RWPE2 (cell line): ENCODE data around the gene ST6GALNAC2.

ENCODE experiments used
- ATAC-seq: fragments of 200-7000 bp; cut with Tn5 transposase; 3 replicates; pipeline ENCODE4 v1.9.1; 2021; ENCODE audit warnings: low read depth
- DNase-seq: peaks from one replicate; pipeline ENCODE4 v3.0.0-alpha.2; 2020; ENCODE audit warnings: low spot score
- H3K27ac ChIP-seq: fragments of 450-650 bp; 2 replicates; pipeline ENCODE4 v1.5.1; 2017; ENCODE audit warnings: mild to moderate bottlenecking; ENCODE audit not compliant: poor library complexity, severe bottlenecking
- H3K27me3 ChIP-seq: fragments of 250-450 bp; sonication (Bioruptor Pico); 2 replicates; pipeline ENCODE4 v1.5.1; 2021; ENCODE audit warnings: mild to moderate bottlenecking, moderate library complexity; ENCODE audit not compliant: insufficient read depth, poor library complexity, severe bottlenecking
- H3K36me3 ChIP-seq: fragments of 250-450 bp; sonication (Bioruptor Pico); 2 replicates; pipeline ENCODE4 v1.5.1; 2020; ENCODE audit warnings: low read depth, mild to moderate bottlenecking, moderate library complexity
- H3K4me1 ChIP-seq: fragments of 250-450 bp; sonication (Bioruptor Pico); 2 replicates; pipeline ENCODE4 v1.5.1; 2021; ENCODE audit warnings: mild to moderate bottlenecking, moderate library complexity; ENCODE audit not compliant: insufficient read depth, poor library complexity, severe bottlenecking
- H3K4me3 ChIP-seq: fragments of 250-450 bp; sonication (Bioruptor Pico); 2 replicates; pipeline ENCODE4 v1.5.1; 2021; ENCODE audit warnings: mild to moderate bottlenecking, moderate library complexity; ENCODE audit not compliant: severe bottlenecking
- H3K9me3 ChIP-seq: fragments of 250-450 bp; sonication (Bioruptor Pico); 2 replicates; pipeline ENCODE4 v1.5.1; 2021; ENCODE audit warnings: mild to moderate bottlenecking, moderate library complexity; ENCODE audit not compliant: severe bottlenecking
- CTCF ChIP-seq: fragments of 450-650 bp; IDR thresholded peaks from one replicate; pipeline ENCODE4 v1.5.1; 2017; ENCODE audit warnings: mild to moderate bottlenecking, moderate library complexity; ENCODE audit not compliant: poor library complexity, severe bottlenecking

ST6GALNAC2 gene

DNA sequence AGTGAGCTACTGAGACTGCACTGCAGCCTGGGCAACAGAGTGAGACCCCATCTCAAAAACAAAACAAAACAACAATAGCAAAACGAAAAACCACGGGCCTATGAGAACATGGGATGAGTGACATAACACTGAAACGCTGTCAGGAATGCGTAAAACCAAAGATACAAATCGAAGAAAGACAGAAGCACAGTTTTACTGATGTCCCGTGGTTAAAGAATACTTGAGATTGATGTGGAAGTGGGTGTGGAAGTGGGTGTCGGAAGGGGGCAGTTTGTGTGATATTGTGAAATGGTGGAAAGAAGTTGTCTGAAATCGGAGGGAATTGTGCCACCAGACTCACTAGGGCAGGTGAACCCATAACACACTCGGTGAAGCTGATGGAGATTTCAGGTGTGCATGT, 9.5 kb downstream of the ST6GALNAC2 start:
- Histone ChIP-seq H3K4me3 (no peak overlapping the region), H3K4me1 (peaks cover 36% of the 10 kb centered on the region), H3K27me3 (no peaks in the 10 kb centered on the region), H3K27ac (no peak overlapping the region), H3K36me3 (peaks cover 9% of the 10 kb centered on the region; the same call in 1 of the 2 replicates), H3K9me3 (no peaks in the 10 kb centered on the region)
- DNase-seq (no peak), ATAC-seq (no peak)
- no peak for TF ChIP-seq CTCF

GRCh38 chr17:76575570-76575969, 10.1 kb downstream of the ST6GALNAC2 start:
- peaks cover 9% of the 10 kb centered on the region; the same call in 1 of the 2 replicates for H3K36me3 ChIP-seq
- no peak for DNase-seq
- H3K27ac ChIP-seq, result no peak overlapping the region
- no peak for TF ChIP-seq CTCF
- no peaks in the 10 kb centered on the region for H3K27me3 ChIP-seq
- H3K4me1 ChIP-seq, result peaks cover 30% of the 10 kb centered on the region
- no peak overlapping the region for H3K4me3 ChIP-seq
- H3K9me3 ChIP-seq, result no peaks in the 10 kb centered on the region
- no peak for ATAC-seq

DNA sequence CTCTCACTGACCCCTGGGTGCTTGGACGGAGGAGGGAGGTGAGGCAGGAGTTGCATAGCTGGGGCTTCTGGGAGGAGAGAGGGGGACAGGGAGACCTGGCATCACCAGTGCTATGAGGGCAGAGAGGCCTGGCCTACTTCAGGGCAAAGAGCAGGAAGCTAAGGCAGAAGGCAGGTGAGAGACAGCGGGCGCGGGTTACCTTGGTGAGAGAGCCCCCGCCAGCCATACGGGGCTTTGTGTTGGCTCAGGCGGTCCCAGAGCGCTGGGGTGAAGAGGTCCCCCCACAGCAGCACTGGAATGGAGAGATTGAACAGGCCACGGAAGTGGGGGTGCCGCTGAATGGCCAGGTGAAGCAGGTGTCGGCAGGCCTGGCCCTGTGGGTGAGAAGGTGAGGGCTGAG, 11.5 kb downstream of the ST6GALNAC2 start:
- Histone ChIP-seq H3K27ac (no peak overlapping the region), H3K4me1 (peaks cover 16% of the 10 kb centered on the region), H3K4me3 (no peak overlapping the region), H3K36me3 (peaks cover 9% of the 10 kb centered on the region; the same call in 1 of the 2 replicates), H3K27me3 (no peaks in the 10 kb centered on the region), H3K9me3 (no peaks in the 10 kb centered on the region)
- no peak for ATAC-seq
- no peak for DNase-seq
- no peak for TF ChIP-seq CTCF

- no peak overlapping the region for H3K27ac ChIP-seq
- DNase-seq, result no peak
- no peak overlapping the region for H3K4me3 ChIP-seq
- H3K4me1 ChIP-seq, result peaks cover 5% of the 10 kb centered on the region
- H3K9me3 ChIP-seq, result no peaks in the 10 kb centered on the region
- TF ChIP-seq CTCF, result no peak
- no peaks in the 10 kb centered on the region for H3K27me3 ChIP-seq
- no peak for ATAC-seq
- H3K36me3 ChIP-seq, result peaks cover 7% of the 10 kb centered on the region; the same call in 1 of the 2 replicates
Measured at GRCh38 chr17:76573096-76573495, 12.6 kb downstream of the ST6GALNAC2 start.

GRCh38 chr17:76572201-76572910, 13.3 kb downstream of the ST6GALNAC2 start:
- TF ChIP-seq CTCF, result no peak
- ATAC-seq (no peak), DNase-seq (no peak)
- Histone ChIP-seq H3K27ac (no peak overlapping the region), H3K36me3 (peaks cover 3% of the 10 kb centered on the region), H3K9me3 (no peaks in the 10 kb centered on the region), H3K4me1 (no peaks in the 10 kb centered on the region), H3K4me3 (no peak overlapping the region), H3K27me3 (no peaks in the 10 kb centered on the region)
